Measurements from ENCODE around the gene RASSF5.

The RASSF5 gene, protein sequence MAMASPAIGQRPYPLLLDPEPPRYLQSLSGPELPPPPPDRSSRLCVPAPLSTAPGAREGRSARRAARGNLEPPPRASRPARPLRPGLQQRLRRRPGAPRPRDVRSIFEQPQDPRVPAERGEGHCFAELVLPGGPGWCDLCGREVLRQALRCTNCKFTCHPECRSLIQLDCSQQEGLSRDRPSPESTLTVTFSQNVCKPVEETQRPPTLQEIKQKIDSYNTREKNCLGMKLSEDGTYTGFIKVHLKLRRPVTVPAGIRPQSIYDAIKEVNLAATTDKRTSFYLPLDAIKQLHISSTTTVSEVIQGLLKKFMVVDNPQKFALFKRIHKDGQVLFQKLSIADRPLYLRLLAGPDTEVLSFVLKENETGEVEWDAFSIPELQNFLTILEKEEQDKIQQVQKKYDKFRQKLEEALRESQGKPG

DNA sequence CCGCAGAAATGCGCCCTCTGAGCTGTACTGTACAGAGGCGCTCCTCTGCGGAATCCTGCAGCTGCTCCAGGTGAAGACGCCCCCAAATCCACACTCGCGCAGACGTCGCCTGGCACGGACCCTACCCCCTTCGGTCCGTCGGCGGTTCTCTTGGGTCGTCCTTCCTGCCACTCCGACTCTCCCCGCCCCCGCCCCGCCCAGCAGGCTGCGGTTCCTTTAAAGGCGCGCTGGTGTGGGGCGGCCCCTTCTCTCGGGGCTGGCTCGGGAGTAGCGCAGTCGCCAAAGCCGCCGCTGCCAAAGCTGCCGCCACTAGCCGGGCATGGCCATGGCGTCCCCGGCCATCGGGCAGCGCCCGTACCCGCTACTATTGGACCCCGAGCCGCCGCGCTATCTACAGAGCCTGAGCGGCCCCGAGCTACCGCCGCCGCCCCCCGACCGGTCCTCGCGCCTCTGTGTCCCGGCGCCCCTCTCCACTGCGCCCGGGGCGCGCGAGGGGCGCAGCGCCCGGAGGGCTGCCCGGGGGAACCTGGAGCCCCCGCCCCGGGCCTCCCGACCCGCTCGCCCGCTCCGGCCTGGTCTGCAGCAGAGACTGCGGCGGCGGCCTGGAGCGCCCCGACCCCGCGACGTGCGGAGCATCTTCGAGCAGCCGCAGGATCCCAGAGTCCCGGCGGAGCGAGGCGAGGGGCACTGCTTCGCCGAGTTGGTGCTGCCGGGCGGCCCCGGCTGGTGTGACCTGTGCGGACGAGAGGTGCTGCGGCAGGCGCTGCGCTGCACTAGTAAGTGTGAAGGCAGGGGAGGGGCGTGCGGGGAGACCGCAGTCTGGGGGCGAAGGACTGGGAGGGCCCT is at the start of gene RASSF5:
Gene RASSF5 (plus strand): TSS at position 248 of the 846 bp plus-strand sequence. CDS start 72 bp downstream, at position 320.
- peak; percentile 72 for DNase-seq

DNA sequence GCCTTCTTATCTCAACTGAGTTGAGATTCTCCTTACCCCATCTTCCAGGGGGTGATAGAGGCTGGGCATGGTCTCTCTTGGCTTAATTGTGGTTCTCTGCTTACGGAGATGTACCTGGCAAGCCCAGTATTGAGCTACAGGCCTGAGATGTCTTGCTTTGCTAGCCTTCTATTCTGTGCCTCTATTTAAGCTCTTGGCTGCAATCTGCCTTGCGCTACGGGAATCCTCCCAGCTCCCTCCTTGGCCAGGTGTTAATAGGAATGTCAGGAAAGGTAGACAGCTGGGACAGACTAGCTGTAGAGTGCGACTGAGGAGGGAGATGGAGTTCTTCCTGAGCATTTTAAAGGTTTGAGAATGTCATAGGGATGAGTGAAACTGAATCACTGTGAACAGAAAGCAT is 47.6 kb upstream of the RASSF5 start:
- DNase-seq: no peak

DNA sequence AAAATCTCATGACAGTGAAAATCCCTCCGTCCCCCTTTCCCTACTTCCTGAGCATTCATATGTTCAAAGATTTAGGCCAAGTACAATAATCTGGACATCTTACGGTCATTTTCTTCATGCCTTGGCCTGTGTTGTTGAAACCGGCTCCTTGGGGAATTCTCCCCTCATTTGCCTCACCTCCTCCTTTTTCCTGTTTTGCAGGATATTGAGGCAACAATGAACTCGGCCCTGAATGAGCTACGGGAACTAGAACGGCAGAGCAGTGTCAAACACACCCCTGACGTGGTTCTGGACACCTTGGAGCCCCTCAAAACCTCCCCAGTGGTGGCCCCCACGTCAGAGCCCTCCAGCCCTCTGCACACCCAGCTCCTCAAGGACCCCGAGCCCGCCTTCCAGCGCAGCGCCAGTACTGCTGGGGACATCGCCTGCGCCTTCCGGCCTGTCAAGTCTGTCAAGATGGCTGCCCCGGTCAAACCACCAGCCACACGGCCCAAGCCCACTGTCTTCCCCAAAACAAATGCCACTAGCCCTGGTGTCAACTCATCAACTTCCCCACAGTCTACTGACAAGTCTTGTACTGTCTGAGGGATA is 46.4 kb upstream of the RASSF5 start:
- no peak for DNase-seq

DNA sequence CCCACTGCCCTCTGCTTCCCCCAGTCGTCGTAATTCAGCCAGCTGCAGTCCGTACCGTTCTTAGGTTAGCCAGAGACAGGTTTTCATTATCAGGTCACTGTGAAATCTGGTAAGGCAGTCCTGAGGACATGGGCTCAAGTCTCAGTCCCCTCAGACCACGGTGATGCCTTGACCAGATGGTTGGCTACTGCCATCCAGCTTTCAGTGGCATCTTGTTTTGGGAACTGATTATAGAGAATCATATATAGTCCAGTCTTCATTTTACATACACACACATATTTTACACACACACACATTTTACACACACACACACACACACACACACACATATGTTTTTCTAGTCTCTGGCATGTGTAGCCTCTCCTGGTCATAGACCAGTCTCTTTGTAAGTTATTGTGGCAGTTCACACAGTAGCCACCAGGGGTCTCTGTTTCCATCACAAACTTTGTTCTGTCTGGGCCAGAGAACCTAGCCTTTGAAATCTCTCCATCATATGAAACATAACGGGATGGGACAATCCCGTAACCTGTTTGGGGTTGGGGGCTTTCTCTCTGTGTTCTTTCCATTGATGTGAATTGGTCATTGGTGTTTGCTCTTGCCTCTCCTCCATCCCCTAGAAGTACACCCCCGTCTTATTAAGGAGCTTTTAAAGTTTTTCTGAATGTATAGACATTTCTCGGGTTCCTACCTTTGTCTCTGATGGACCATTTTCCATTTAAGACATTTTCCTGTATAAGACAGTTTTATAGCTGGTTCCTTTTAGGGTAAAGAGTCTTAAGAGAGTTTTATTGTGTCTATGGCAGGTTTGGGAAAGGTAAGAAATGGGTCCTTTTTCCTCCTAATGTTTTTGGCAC is 45.5 kb upstream of the RASSF5 start:
- peak; percentile 79 for DNase-seq

DNA sequence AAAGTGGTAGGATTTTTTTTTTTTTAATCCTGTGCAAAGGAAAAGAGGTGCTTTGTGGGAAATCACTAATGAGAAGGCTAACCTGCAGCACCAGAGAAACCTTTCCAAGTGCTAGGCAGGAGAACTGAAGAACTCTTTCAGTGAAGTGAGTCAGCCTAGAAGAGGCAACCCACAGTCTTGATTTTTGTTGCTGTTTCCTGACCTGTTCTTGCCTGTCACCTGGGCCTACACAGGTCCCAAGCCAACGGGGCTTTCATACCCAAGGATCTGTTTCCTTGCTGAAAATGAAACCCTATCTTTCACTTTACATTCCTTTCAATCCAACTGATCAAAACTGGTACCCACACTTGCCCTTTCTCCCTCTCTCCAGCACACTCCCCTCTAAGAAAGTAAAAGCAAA is 44.2 kb upstream of the RASSF5 start:
- no peak for DNase-seq

DNA sequence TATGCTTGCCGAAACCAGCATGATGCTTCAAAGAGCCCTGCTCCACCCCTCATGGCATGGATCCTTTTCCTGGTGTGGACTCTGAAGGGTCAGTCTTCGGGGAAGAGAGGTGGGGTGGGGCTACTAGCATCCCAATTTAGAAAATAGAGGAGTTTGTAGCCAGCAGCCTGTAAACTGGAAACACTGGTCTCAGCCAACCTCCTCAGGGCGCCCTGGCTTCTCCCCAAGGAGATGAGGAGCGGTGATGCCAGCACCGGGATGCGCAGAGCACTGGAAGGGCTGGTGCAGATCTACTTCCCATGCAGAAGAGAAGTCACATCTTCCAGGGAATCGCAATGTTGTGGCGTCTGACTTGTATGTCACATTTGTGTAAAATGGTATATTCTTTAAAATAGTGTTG is 43.4 kb upstream of the RASSF5 start:
- no peak for DNase-seq

DNA sequence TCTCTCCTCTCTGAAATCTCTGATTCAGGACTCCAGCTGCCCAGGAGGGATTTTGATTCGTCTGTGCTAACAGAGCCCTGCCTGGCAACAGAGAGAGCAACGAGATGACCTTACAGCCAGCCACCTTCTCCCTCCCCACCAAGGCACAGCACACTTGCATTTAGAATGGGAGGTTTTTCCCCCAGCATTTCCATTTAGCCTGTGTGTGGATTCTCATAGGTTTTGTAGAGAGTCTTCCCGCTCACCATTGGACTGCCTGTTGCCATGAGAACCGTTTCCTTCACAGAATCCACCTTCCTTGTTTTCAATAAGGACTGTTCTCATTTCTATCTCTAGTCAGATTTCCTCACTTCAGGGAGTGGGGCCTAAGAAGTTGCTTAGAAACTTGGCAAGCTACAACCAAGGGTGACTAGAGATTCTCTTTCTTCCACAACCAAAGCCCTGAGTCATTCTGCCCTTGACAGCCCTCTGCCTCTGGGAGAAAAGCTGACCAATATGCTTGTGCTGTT is 42.8 kb upstream of the RASSF5 start:
- no peak for DNase-seq

DNA sequence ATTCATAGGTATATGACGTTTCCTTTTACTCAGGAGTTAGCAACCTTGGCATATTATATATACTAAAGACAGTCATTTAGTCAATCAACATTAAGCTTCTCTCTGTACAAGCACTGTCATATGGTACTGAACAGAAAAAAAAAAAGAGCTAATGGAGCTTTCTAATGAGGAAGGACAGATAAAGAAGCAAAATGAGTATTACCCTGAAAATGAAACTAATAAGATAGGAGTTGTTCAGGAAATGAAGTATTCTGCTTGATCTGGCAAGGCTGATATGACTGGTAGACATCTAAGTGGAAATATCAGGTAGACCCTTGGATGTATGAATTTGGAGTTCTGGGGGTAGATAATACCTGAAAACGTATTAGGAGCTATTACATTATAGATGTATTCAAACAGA is 41.4 kb upstream of the RASSF5 start:
- DNase-seq: no peak

DNA sequence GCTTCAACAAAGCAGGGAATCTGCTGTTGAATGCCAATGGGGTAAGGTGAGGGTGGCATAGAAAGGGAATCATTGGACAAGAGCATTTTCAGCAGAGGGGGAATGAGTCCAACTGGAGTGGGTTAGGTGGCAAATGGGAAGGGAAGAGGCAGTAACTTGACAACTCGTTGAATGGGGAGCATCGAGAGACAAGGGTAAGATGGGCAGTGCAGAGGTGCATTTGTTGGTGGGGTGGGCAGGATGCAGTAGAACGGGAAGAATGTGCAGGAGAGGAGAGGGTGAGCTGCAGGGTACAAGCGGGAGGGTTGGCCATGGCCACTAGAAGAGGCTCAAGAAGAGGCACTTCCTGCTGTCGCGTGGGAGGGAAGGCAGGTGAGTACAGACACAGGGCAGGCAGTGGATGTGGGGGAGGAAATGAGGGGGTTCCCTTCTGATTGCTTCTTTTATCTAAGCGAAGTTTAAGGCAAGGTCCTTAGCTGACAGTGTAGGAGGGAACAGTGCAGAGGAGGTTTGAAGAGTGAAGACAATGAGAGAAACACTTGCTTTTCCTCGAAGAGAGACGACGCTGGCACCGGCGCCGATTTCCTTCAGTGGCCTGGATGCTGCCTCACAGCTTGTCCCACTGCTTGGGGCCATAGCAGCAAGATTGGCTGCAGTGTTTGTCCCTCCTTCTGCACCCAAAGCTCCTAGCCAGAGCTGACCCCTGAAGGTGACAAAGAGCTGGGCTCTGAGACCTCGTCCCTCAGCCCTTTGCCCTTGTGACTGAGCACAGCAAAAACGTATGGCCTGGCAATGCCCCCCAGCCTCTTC is 40.3 kb upstream of the RASSF5 start:
- no peak for DNase-seq

DNA sequence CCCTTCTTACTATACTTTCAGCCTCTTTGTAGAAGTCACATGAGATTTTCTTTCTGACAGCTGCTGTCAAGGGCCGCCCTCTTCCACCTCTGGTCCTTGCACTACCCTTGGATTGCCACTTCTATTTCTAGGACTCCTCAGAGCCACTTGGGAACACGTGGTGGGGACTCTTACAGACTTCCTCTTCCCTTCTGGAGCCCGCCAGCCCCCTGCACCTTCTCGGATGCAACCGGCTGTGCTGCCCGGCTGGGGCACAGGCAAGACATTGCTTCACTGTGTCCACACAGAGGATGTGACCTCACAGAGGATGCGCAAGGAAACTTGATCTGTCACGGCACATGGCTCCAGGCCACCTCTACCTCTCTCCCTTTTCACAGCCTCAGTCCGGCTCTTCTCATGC is 39.4 kb upstream of the RASSF5 start:
- DNase-seq: no peak

DNA sequence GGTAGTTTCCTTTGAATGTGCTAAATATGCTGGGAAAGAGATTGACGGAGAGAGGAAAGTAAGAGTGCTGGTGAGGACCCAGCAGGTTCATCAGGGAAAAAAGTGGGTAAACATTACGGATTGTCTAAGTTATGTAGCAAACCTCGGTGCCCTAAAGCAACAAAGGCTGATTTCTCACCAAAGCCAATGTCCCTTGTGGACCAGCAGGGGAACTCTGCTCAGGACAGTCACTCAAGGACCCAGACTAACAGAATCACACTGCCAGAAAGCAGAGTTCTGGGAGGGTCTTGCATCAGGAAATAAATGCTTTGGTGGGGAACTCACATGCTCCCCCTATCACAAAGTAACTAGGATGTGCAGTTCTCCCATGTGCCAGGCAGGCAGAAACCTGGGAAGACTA is 38.8 kb upstream of the RASSF5 start:
- DNase-seq: no peak

DNA sequence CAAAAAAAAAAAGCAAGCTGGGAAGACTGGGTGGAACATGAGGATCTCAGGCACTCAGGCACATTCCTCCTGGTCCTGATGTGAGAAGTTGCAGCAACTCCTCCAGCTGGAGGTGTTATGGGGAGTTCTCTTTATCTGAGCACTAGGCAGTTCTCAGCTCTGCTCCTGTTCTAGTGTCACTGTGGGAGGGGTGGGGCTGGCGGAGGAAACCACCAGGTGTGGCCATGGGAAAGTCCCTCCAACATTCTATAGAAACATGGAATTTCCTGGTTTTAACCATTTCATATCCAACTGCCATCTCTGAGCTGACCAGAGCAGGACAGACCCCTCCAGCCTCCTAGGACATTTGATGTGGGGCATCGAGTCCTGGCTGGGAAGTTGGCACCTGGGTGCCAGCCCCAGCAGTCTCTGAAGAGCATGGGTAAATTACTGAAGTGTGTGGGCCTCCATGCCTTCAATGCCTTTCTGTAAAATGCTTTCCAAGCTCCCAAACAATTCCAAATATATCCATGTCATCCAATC is 37.9 kb upstream of the RASSF5 start:
- DNase-seq: peak; percentile 21

DNA sequence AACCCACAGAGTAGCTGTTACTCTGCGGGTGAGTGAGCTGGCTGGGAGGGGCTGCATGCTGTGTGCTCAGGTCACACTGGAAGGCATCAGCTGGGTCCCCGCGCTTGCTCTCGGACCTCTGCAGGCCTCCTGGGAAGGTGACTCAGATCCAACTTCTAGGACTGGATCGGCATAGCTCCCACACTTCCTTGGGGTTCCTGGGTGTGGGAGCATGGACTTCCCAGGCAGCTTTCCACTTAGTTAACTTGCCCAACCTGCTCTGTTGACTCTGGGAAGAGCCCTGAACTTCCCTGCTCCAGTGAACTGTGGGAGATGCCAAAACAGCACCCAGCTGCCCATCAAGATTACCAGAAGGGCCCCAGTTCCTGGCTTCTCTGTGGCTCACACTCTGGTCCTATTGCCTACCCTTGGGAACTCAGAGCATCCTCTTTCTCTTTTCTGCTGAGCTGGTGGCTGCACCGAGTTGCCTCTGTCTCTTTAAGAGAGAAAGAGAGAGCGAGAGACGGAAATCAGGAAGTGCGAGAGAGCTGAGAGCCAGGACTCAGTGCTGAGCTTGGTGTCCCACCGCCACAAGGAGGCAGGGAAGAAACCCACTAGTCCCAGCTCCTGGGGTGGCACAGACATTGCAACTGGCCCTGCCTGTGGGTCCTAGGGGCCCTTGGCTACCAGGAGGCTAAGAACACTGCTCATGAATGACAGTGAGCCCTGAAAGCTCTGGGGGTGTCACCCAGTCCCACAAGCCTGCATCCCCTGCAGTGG is 37.2 kb upstream of the RASSF5 start, which contains the start of gene IKBKE:
Gene IKBKE (plus strand): TSS at position 544 of the 759 bp plus-strand sequence. CDS start 2,752 bp downstream, outside the sequence.
- DNase-seq: no peak

DNA sequence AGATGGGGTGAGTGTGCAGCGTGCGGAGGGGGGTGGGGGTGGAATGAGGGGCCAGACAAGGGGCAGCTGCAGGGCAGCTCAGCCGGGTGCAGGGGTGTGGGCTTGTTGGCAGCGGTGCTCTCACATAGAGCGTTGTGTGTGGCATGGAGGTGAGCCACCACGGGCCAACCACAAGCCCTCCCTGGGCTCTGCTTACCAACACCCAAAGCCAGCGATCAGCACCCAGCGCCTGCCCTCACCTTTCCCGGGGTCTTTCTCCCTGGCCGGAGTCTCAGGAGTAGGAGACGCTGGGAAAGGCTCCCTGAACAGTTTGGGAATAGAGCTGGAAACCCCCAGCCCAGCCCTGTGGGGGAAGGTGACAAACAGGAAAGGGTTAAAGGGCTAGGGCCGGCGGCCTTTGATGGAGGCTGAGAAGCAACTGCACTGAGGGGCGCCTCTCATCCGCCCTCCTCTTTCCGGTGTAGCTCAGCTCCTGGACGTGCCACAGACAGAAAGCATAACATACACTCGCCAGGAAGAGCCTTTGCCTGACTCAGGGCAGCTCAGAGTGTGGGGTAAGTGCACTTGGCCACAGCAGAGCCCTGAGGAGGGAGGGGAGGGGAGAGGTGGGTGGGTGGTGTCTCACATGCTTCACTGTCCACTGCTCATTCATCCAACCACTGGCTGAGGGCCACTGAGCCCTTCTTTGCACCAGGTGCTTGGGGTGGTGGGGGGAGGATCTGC is 36.5 kb upstream of the RASSF5 start:
- no peak for DNase-seq

DNA sequence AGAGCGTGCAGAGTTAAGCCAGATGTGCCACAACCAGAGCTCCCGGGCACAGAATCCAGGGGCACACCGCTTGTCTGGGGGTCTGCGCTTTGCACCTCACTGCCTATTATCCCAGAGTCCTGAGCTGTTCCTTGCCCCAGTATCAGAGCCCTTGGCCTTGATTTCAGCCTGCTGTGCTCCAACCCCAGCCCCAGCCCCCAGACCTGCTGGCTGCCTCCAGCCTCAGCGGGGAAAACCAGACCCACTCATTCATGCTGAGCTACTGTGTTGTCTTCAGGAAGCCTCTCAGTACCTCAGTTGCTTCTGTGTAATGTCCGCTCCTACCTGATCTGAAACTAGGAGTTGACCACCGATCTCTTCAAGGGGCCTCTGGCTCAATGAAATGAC is 35.9 kb upstream of the RASSF5 start:
- no peak for DNase-seq

DNA sequence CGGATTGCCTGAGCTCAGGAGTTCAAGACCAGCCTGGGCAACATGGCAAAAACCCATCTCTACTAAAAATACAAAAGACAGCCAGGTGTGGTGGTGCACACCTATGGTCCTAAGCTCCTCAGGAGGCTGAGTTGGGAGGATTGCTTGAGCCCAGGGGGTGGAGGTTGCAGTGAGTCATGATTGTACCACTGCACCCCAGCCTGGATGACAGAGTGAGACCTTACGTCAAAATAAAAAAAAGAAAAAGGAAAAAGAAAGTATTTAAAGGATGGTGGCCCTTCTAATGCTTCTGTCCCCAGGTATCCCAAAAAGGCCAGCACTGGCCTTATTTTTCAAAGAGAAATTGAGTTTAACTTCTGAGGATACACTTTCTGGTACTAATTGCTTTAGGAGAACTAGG is 35.3 kb upstream of the RASSF5 start:
- no peak for DNase-seq

DNA sequence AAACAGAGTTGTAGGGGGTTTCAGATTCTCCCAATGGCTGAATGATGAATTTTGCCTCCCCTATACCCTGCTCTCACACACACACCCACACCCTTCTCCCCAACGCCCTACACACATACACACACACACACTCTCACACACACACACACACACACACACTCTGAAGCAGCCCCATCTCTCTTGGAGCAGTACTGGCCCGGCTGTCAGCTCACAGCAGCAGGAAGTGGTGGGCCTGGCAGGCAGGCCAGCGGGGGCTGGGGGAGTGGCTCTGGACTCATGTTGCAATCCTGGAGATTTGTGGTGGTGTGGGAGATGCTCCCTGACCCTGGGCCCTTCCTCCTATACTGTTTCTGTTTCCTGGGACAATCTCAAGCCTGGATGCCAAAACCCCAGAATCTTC is 34.9 kb upstream of the RASSF5 start:
- DNase-seq: no peak

DNA sequence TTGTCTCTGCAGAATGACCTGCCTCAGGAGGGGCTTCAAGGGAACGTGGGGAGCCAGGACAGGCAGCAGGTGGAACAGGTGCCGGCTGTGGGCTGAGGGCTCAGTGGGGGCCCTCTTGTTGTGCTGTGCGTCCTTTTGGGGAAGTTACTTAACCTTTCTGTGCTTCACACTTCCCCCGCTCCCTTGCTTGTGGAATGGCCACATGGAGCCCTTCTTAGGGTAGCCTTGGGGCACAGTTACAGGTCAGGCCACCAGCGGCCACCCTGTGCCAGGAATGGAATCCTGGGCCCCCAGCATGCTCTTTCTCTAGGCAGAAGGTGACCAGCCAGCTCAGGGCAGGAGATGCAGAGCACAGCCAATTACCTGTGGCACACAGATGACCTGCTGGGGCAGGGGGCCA is 34.4 kb upstream of the RASSF5 start:
- no peak for DNase-seq

DNA sequence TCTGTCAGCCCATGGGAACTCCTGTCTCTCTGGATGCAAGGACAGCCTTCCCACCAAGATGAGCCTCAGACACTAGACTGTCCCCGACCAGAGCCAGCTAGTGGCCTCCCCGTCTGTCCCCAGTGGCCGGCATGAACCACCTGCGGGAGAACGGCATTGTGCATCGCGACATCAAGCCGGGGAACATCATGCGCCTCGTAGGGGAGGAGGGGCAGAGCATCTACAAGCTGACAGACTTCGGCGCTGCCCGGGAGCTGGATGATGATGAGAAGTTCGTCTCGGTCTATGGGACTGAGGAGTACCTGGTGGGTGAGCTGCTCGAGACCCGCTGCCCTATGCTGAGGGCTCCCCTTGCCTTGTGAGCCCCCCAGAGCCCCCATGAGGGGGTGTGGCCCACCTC is 31.3 kb upstream of the RASSF5 start:
- no peak for DNase-seq

DNA sequence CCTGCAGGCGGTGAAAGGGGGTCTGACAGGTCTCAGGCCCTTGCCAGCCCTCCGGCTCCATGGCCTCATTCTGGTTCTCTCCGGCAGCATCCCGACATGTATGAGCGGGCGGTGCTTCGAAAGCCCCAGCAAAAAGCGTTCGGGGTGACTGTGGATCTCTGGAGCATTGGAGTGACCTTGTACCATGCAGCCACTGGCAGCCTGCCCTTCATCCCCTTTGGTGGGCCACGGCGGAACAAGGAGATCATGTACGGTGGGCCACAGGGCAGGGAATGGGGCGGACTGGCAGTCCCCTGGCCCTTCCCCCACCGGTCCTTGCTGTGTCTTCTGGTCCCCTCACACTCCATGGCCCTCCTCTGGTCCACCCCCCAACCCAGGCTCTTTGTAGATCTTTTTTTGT is 30.7 kb upstream of the RASSF5 start:
- no peak for DNase-seq
